ENCODE measurements around the gene SPON1. TPM values are rescaled to one million over a fixed set of nuclear protein-coding genes. Genes with fewer than 3 reads are reported as not detected.

SPON1 gene
- total and polyA plus RNA-seq, 4 donors, result 0.72 to 4.9 (median 1.2) TPM

DNA sequence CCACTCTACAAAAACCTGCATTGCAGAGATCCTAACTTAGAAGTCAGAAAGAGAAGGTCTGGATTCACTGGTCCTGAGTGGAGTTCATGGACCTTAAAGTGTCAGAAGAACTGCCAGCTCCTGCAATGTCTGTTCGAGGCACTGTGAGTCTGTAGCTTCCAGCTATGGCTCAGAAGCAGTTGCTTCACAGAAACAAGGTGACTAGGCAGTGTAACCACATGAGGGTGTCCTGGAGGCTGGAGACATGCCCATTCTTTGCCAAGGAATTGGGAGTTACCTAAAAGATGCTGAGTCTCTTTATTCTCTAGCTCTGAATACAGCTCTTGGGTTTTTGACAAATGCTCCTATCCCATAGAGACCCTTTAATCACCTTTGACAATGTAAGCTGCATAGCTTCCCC lies 130.5 kb downstream of the SPON1 start:
- 52% methylated on average over 1 of the region's 1 CpG for WGBS
- TF ChIP-seq HNF4A (conservative IDR thresholded peaks at IDR 0.05) (no peak), FOXA1 (IDR thresholded peaks at IDR 0.05) (no peak)
- TF ChIP-seq, protein P1, sequence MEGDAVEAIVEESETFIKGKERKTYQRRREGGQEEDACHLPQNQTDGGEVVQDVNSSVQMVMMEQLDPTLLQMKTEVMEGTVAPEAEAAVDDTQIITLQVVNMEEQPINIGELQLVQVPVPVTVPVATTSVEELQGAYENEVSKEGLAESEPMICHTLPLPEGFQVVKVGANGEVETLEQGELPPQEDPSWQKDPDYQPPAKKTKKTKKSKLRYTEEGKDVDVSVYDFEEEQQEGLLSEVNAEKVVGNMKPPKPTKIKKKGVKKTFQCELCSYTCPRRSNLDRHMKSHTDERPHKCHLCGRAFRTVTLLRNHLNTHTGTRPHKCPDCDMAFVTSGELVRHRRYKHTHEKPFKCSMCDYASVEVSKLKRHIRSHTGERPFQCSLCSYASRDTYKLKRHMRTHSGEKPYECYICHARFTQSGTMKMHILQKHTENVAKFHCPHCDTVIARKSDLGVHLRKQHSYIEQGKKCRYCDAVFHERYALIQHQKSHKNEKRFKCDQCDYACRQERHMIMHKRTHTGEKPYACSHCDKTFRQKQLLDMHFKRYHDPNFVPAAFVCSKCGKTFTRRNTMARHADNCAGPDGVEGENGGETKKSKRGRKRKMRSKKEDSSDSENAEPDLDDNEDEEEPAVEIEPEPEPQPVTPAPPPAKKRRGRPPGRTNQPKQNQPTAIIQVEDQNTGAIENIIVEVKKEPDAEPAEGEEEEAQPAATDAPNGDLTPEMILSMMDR (IDR thresholded peaks at IDR 0.05; ENCODE audit: low read depth, low read length, missing input control), result no peak

DNA sequence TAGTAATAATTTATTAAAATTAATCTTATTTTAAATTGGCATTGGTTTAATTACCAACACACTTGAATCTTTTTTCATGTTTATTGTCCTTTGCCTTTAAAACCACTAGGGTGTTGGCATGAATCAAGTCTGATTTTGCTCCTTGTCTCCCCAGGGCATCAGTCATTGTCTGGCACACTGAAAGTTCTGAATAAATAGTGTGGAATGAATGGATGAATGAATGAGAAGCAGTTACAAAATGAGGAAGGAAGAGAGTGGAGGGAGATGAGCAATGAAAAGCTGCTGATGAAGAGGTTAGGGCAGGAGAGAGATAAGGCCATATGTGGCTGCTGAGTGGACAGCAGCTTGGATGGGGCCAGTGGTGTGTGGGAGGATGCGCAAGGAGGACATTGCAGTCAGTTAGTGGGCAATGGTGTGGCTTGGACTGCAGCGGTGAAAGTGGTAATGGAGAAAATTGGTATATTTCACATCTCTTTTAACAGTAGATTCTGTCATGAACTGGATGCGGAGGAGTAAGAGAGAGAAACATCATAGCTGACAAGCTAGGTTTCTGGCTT lies 132.0 kb downstream of the SPON1 start:
- no peak overlapping the region for H3K4me3 ChIP-seq (ENCODE audit: low read depth in 1 of 3, low read length in 3 of 3)
- 94% methylated on average over 3 of the region's 3 CpGs for WGBS
- peaks cover 0 to 4% (median 2%) of the 10 kb centered on the region in 4 donors for H3K27me3 ChIP-seq (ENCODE audit: control insufficient read depth in 4 of 4, insufficient read depth in 4 of 4, low read length in 3 of 4)

More for the DNA sequence above, 130.5 kb downstream of the SPON1 start:
- Histone ChIP-seq H3K4me1 (ENCODE audit: control insufficient read depth in 4 of 4, insufficient read depth in 4 of 4, low read length in 3 of 4) (no peaks in the 10 kb centered on the region), H3K9me3 (ENCODE audit: control insufficient read depth in 4 of 4, low read length in 3 of 4) (no peaks in the 10 kb centered on the region), H3K36me3 (ENCODE audit: control insufficient read depth in 4 of 4, insufficient read depth in 3 of 4, low read depth in 1 of 4, low read length in 3 of 4) (no peaks in the 10 kb centered on the region), H3K27ac (ENCODE audit: low read depth in 1 of 2, low read length in 2 of 2) (no peak overlapping the region), H3K27me3 (ENCODE audit: control insufficient read depth in 4 of 4, insufficient read depth in 4 of 4, low read length in 3 of 4) (peaks cover 0 to 4% (median 2%) of the 10 kb centered on the region in 4 donors), H3K9ac (ENCODE audit: low read depth in 1 of 2, low read length in 2 of 2) (no peak overlapping the region), H3K4me3 (ENCODE audit: low read depth in 1 of 3, low read length in 3 of 3) (no peak overlapping the region)
- DNase-seq (ENCODE audit: low spot score), result no peak

DNA sequence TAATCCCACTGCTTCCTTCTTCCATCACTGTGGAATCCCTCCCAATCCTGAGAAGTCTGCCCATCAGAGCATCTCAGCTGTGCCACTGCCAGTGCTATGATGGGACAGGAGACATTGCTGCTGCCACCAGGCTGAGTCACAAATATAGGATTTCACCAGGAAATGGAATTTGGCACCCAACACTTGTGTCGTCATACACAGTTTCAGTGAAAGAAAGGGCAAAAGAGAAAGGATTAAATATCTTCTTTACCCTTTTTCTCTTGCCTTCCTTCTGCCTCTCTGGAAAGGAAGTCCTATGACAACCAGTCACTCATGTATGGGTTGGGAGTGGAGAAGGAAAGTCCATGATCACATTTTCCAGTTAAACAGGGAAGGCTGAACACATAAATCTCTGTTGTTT lies 133.4 kb downstream of the SPON1 start:
- TF ChIP-seq HNF4A (conservative IDR thresholded peaks at IDR 0.05), result no peak
- TF ChIP-seq RAD21 (IDR thresholded peaks at IDR 0.05), result no peak
- no peak for TF ChIP-seq EGR1 (IDR thresholded peaks at IDR 0.05; ENCODE audit: low read depth in 2 of 2)
- TF ChIP-seq TAF1 (conservative IDR thresholded peaks at IDR 0.05), result no peak
- no peak for TF ChIP-seq NR2F2 (IDR thresholded peaks at IDR 0.05)
- no peaks in the 10 kb centered on the region for H3K4me1 ChIP-seq (ENCODE audit: control insufficient read depth in 4 of 4, insufficient read depth in 4 of 4, low read length in 3 of 4)
- DNase-seq (ENCODE audit: low spot score), result no peak
- no peaks in the 10 kb centered on the region for H3K9me3 ChIP-seq (ENCODE audit: control insufficient read depth in 4 of 4, low read length in 3 of 4)
- no peak overlapping the region for H3K27ac ChIP-seq (ENCODE audit: low read depth in 1 of 2, low read length in 2 of 2)
- no peak overlapping the region for H3K9ac ChIP-seq (ENCODE audit: low read depth in 1 of 2, low read length in 2 of 2)
- H3K36me3 ChIP-seq (ENCODE audit: control insufficient read depth in 4 of 4, insufficient read depth in 3 of 4, low read depth in 1 of 4, low read length in 3 of 4), result no peaks in the 10 kb centered on the region
- peaks cover 0 to 4% (median 0%) of the 10 kb centered on the region in 4 donors for H3K27me3 ChIP-seq (ENCODE audit: control insufficient read depth in 4 of 4, insufficient read depth in 4 of 4, low read length in 3 of 4)
- no peak overlapping the region for H3K4me3 ChIP-seq (ENCODE audit: low read depth in 1 of 3, low read length in 3 of 3)
- WGBS, result 54% methylated on average over 1 of the region's 1 CpG

More for the DNA sequence above, 132.0 kb downstream of the SPON1 start:
- no peak overlapping the region for H3K9ac ChIP-seq (ENCODE audit: low read depth in 1 of 2, low read length in 2 of 2)
- H3K4me1 ChIP-seq (ENCODE audit: control insufficient read depth in 4 of 4, insufficient read depth in 4 of 4, low read length in 3 of 4), result no peaks in the 10 kb centered on the region
- H3K36me3 ChIP-seq (ENCODE audit: control insufficient read depth in 4 of 4, insufficient read depth in 3 of 4, low read depth in 1 of 4, low read length in 3 of 4), result no peaks in the 10 kb centered on the region
- H3K27ac ChIP-seq (ENCODE audit: low read depth in 1 of 2, low read length in 2 of 2), result no peak overlapping the region
- H3K9me3 ChIP-seq (ENCODE audit: control insufficient read depth in 4 of 4, low read length in 3 of 4), result no peaks in the 10 kb centered on the region
- TF ChIP-seq, protein P2, sequence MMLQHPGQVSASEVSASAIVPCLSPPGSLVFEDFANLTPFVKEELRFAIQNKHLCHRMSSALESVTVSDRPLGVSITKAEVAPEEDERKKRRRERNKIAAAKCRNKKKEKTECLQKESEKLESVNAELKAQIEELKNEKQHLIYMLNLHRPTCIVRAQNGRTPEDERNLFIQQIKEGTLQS (IDR thresholded peaks at IDR 0.05), result no peak
- TF ChIP-seq RAD21 (IDR thresholded peaks at IDR 0.05), result no peak
- DNase-seq (ENCODE audit: low spot score), result no peak

DNA sequence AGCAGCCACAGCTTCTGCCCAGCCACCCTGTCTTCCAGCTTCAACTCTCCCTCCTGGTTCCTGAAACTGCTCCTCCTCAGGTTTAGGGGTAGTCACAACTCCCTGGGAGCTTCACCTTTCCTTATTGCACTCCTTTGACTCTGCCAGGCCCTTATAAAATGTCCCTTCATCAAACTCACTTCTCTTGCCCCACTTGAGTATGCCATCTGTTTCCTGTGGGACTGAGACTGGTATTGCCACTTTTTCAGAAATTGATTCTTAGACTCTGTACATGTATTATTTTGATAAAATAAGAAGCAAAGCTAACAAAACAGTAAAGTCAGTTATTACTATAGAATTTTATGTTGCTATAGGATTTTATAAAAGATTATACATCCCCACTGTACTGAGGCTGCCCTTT lies 134.1 kb downstream of the SPON1 start:
- Histone ChIP-seq H3K4me1 (ENCODE audit: control insufficient read depth in 4 of 4, insufficient read depth in 4 of 4, low read length in 3 of 4) (no peaks in the 10 kb centered on the region), H3K4me3 (ENCODE audit: low read depth in 1 of 3, low read length in 3 of 3) (no peak overlapping the region), H3K36me3 (ENCODE audit: control insufficient read depth in 4 of 4, insufficient read depth in 3 of 4, low read depth in 1 of 4, low read length in 3 of 4) (no peaks in the 10 kb centered on the region), H3K27ac (ENCODE audit: low read depth in 1 of 2, low read length in 2 of 2) (no peak overlapping the region), H3K9ac (ENCODE audit: low read depth in 1 of 2, low read length in 2 of 2) (no peak overlapping the region), H3K9me3 (ENCODE audit: control insufficient read depth in 4 of 4, low read length in 3 of 4) (no peaks in the 10 kb centered on the region), H3K27me3 (ENCODE audit: control insufficient read depth in 4 of 4, insufficient read depth in 4 of 4, low read length in 3 of 4) (peaks cover 0 to 4% (median 0%) of the 10 kb centered on the region in 4 donors)
- DNase-seq (ENCODE audit: low spot score), result no peak
- TF ChIP-seq, protein P1 (IDR thresholded peaks at IDR 0.05; ENCODE audit: low read depth, low read length, missing input control), result no peak
- TF ChIP-seq TAF1 (conservative IDR thresholded peaks at IDR 0.05) (no peak), FOXA2 (IDR thresholded peaks at IDR 0.05) (no peak), FOXA1 (IDR thresholded peaks at IDR 0.05) (no peak), HNF4A (conservative IDR thresholded peaks at IDR 0.05) (no peak), HNF4G (IDR thresholded peaks at IDR 0.05) (no peak), NR2F2 (IDR thresholded peaks at IDR 0.05) (no peak), EGR1 (IDR thresholded peaks at IDR 0.05; ENCODE audit: low read depth in 2 of 2) (no peak), JUND (IDR thresholded peaks at IDR 0.05) (no peak), RAD21 (IDR thresholded peaks at IDR 0.05) (no peak), SP1 (IDR thresholded peaks at IDR 0.05) (no peak)
- TF ChIP-seq, protein P2 (IDR thresholded peaks at IDR 0.05), result no peak
- TF ChIP-seq, protein P3, sequence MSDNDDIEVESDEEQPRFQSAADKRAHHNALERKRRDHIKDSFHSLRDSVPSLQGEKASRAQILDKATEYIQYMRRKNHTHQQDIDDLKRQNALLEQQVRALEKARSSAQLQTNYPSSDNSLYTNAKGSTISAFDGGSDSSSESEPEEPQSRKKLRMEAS (IDR thresholded peaks at IDR 0.05), result no peak
- TF ChIP-seq, protein P4, sequence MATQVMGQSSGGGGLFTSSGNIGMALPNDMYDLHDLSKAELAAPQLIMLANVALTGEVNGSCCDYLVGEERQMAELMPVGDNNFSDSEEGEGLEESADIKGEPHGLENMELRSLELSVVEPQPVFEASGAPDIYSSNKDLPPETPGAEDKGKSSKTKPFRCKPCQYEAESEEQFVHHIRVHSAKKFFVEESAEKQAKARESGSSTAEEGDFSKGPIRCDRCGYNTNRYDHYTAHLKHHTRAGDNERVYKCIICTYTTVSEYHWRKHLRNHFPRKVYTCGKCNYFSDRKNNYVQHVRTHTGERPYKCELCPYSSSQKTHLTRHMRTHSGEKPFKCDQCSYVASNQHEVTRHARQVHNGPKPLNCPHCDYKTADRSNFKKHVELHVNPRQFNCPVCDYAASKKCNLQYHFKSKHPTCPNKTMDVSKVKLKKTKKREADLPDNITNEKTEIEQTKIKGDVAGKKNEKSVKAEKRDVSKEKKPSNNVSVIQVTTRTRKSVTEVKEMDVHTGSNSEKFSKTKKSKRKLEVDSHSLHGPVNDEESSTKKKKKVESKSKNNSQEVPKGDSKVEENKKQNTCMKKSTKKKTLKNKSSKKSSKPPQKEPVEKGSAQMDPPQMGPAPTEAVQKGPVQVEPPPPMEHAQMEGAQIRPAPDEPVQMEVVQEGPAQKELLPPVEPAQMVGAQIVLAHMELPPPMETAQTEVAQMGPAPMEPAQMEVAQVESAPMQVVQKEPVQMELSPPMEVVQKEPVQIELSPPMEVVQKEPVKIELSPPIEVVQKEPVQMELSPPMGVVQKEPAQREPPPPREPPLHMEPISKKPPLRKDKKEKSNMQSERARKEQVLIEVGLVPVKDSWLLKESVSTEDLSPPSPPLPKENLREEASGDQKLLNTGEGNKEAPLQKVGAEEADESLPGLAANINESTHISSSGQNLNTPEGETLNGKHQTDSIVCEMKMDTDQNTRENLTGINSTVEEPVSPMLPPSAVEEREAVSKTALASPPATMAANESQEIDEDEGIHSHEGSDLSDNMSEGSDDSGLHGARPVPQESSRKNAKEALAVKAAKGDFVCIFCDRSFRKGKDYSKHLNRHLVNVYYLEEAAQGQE (IDR thresholded peaks at IDR 0.05), result no peak
